Ovary (tissue), 3 donors: ENCODE results near the gene SYT8.

Experiments
- POLR2A ChIP-seq: fragments of 450-650 bp; IDR thresholded peaks from one replicate; pipeline ENCODE4 v1.6.1; 2017; ENCODE audit warnings: antibody characterized with exemption, mild to moderate bottlenecking, moderate library complexity
- TF ChIP-seq, protein P1 (sequence below), 3 donors: fragments of 450-650 bp in 2 of 3; fragments of 200-600 bp in 1 of 3; IDR thresholded peaks; one replicate each; pipeline versions ENCODE4 v1.5.1 to v1.8.0; 2016 to 2022; ENCODE audit warnings: antibody characterized with exemption in 3 of 3, mild to moderate bottlenecking in 1 of 3
- donor health status: DM: no; HTN: no; CAD: no.

DNA sequence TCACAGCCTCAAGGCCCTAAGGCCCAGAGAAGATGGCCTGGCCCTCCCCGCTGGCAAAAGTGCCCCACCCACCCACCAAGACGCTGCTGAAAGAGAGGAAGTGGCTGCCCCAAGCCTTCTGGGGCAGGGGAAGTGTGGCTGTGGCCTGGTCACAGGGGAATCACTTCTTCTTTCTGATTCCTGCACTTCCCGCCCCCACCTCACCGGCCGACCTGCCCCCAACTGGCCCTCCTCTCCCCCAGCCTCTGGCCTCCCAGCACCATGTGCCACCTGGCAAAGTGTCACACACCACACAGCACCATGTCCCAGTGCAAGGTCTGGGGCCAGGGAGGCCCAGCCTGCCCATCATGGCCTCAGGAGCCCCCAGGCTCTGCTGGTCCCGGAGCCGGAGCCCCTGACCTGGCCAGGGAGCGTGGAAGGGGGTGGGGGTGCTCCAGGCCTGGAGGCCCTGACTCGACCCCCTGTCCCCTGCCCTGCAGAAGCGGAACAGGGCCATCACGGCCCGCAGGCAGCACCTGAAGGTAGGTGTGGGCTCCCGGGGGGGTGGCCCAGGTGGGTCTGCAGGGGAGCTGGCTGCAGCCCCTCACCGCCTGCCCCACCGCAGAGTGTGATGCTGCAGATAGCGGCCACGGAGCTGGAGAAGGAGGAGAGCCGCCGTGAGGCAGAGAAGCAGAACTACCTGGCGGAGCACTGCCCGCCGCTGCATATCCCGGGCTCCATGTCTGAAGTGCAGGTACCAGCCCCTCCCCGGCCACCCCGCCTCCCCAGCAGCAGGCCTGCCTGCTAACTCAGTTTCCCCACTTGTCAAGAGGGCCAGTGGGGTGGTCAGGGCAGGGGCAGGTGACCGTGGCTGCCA, 5.4 kb downstream of the SYT8 start:
- TF ChIP-seq, protein P1, sequence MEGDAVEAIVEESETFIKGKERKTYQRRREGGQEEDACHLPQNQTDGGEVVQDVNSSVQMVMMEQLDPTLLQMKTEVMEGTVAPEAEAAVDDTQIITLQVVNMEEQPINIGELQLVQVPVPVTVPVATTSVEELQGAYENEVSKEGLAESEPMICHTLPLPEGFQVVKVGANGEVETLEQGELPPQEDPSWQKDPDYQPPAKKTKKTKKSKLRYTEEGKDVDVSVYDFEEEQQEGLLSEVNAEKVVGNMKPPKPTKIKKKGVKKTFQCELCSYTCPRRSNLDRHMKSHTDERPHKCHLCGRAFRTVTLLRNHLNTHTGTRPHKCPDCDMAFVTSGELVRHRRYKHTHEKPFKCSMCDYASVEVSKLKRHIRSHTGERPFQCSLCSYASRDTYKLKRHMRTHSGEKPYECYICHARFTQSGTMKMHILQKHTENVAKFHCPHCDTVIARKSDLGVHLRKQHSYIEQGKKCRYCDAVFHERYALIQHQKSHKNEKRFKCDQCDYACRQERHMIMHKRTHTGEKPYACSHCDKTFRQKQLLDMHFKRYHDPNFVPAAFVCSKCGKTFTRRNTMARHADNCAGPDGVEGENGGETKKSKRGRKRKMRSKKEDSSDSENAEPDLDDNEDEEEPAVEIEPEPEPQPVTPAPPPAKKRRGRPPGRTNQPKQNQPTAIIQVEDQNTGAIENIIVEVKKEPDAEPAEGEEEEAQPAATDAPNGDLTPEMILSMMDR (IDR thresholded peaks at IDR 0.05): no peak
- no peak for TF ChIP-seq POLR2A
